SIG-M5 treated with dmso at 0.1 percent for 504 hours (cell line): ENCODE results near the gene SLC45A1.
"Not testable (repeated sequence)": the region's sequence is repeated elsewhere in the genome, so short reads cannot be mapped to it uniquely, and the experiment has no call there.

Source experiments
- DNase-seq: peaks from one replicate; lab custom pipeline; 2025; ENCODE audit not compliant: unreplicated experiment; lab: John Stamatoyannopoulos, UW

Gene SLC45A1

GRCh38 chr1:8317647-8318381 lies at the start of gene SLC45A1:
Gene SLC45A1, plus strand, starts transcription at chr1:8318114. Its CDS starts 6,216 bp downstream, at chr1:8324330.
- no peak for DNase-seq

- DNase-seq = no peak
These were observed 44.9 kb upstream of the SLC45A1 start for GRCh38 chr1:8273036-8273435.

- DNase-seq = no peak
These were observed 43.6 kb upstream of the SLC45A1 start for GRCh38 chr1:8274352-8274751.

GRCh38 chr1:8276173-8276914 lies 41.6 kb upstream of the SLC45A1 start:
- no peak for DNase-seq

GRCh38 chr1:8276932-8277331 lies 41.0 kb upstream of the SLC45A1 start:
- DNase-seq = no peak

- DNase-seq = not testable (repeated sequence)
These were observed 39.2 kb upstream of the SLC45A1 start for GRCh38 chr1:8278677-8279076.

GRCh38 chr1:8281843-8282509 lies 35.9 kb upstream of the SLC45A1 start:
- no peak for DNase-seq

GRCh38 chr1:8283058-8283884 lies 34.6 kb upstream of the SLC45A1 start:
- peak; percentile 54 for DNase-seq

GRCh38 chr1:8284127-8284526 lies 33.8 kb upstream of the SLC45A1 start:
- DNase-seq = no peak

- DNase-seq = no peak
These were observed 32.8 kb upstream of the SLC45A1 start for GRCh38 chr1:8285103-8285502.

- DNase-seq = no peak
These were observed 31.9 kb upstream of the SLC45A1 start for GRCh38 chr1:8285965-8286364.

GRCh38 chr1:8293118-8293517 lies 24.8 kb upstream of the SLC45A1 start:
- no peak for DNase-seq

- DNase-seq = no peak
These were observed 24.2 kb upstream of the SLC45A1 start for GRCh38 chr1:8293641-8294169.

- no peak for DNase-seq
These were observed 23.7 kb upstream of the SLC45A1 start for GRCh38 chr1:8294170-8294697.

- DNase-seq = no peak
These were observed 20.7 kb upstream of the SLC45A1 start for GRCh38 chr1:8297245-8297644.

- no peak for DNase-seq
These were observed 18.0 kb upstream of the SLC45A1 start for GRCh38 chr1:8299963-8300362.

- no peak for DNase-seq
These were observed 15.6 kb upstream of the SLC45A1 start for GRCh38 chr1:8302081-8302956.

GRCh38 chr1:8303141-8303540 lies 14.8 kb upstream of the SLC45A1 start:
- DNase-seq = no peak

- DNase-seq = no peak
These were observed 14.0 kb upstream of the SLC45A1 start for GRCh38 chr1:8303876-8304275.

GRCh38 chr1:8307628-8308027 lies 10.3 kb upstream of the SLC45A1 start:
- DNase-seq = no peak
